RWPE1 (cell line): ENCODE measurements around the gene INO80B.

Experiments
- CTCF ChIA-PET: fragments of 350-600 bp; sonication (Branson Sonifier 250); formaldehyde crosslinking; extraction: SDS; loops from one replicate; lab custom pipeline; 2021; lab: Yijun Ruan, JAX
- POLR2A ChIA-PET: fragments of 400-600 bp; formaldehyde crosslinking; extraction: SDS; loops from one replicate; lab custom pipeline; 2020; ENCODE audit warnings: antibody characterized with exemption; ENCODE audit not compliant: low non-redundant PET; lab: Yijun Ruan, JAX
- DNase-seq: peaks from one replicate; pipeline ENCODE4 v3.0.0; 2012; ENCODE audit warnings: low spot score
- H3K27ac ChIP-seq: fragments of 450-650 bp; 2 replicates; pipeline ENCODE4 v1.5.1; 2017
- CTCF ChIP-seq: fragments of 450-650 bp; conservative IDR thresholded peaks from 2 replicates; pipeline ENCODE4 v1.5.1; 2017; ENCODE audit warnings: low read depth, mild to moderate bottlenecking

Gene INO80B

GRCh38 chr2:74424995-74425406 is 29.9 kb upstream of the INO80B start:
- TF ChIP-seq CTCF = no peak
- POLR2A ChIA-PET = no interaction called here

GRCh38 chr2:74425523-74425922 is 29.4 kb upstream of the INO80B start:
- peak; percentile 94 for DNase-seq
- CTCF ChIA-PET = interaction anchor here (0.6 kb wide), 1 partner anchor 23 kb away, joined by 3 read pairs; no protein-coding TSS in a partner anchor
- POLR2A ChIA-PET = no interaction called here
- TF ChIP-seq CTCF = no peak
- peak overlapping the region; percentile 94 for H3K27ac ChIP-seq

More at GRCh38 chr2:74424995-74425406, 29.9 kb upstream of the INO80B start:
- peak overlapping the region; percentile 94 for H3K27ac ChIP-seq
- no peak for DNase-seq
- CTCF ChIA-PET = no interaction called here

GRCh38 chr2:74426181-74426758 is 28.6 kb upstream of the INO80B start:
- peak overlapping the region; percentile 94 for H3K27ac ChIP-seq
- no peak for TF ChIP-seq CTCF
- ChIA-PET CTCF (interaction anchor here (0.6 kb wide), 1 partner anchor 24 kb away, joined by 3 read pairs; no protein-coding TSS in a partner anchor), POLR2A (no interaction called here)
- no peak for DNase-seq

- no peak for DNase-seq
- TF ChIP-seq CTCF = no peak
- CTCF ChIA-PET = interaction anchor here (0.5 kb wide), 1 partner anchor 12 kb away, joined by 3 read pairs; no protein-coding TSS in a partner anchor
- peak overlapping the region; percentile 94 for H3K27ac ChIP-seq
- POLR2A ChIA-PET = no interaction called here
These were observed 27.3 kb upstream of the INO80B start for GRCh38 chr2:74427551-74427950.

- ChIA-PET POLR2A (no interaction called here), CTCF (interaction anchor here (0.5 kb wide), 1 partner anchor 636 kb away, joined by 3 read pairs; no protein-coding TSS in a partner anchor)
- DNase-seq = no peak
- TF ChIP-seq CTCF = no peak
- peak overlapping the region; percentile 94 for H3K27ac ChIP-seq
These were observed 26.2 kb upstream of the INO80B start for GRCh38 chr2:74428675-74429074.

GRCh38 chr2:74429487-74430451 is 25.1 kb upstream of the INO80B start:
- CTCF ChIA-PET = interaction anchor here (0.8 to 0.9 kb wide), 2 partner anchors 38 to 102 kb away, joined by 3 to 4 read pairs; no protein-coding TSS in a partner anchor
- POLR2A ChIA-PET = no interaction called here
- H3K27ac ChIP-seq = peak overlapping the region; percentile 94
- DNase-seq = no peak
- no peak for TF ChIP-seq CTCF
